B cell (primary cell): Measurements from ENCODE around the gene ZNF655. TPM values are rescaled to one million over a fixed set of nuclear protein-coding genes. Genes with fewer than 3 reads are reported as not detected.
"Not testable (repeated sequence)": the region's sequence is repeated elsewhere in the genome, so short reads cannot be mapped to it uniquely, and the experiment has no call there.

Experiments
- ATAC-seq: fragments of 200-7000 bp; cut with Tn5 transposase; one replicate; pipeline ENCODE4 v1.10.0; 2021; ENCODE audit warnings: low read depth, mild to moderate bottlenecking, moderate number of reproducible peaks, moderate library complexity
- CTCF ChIA-PET: fragments of 350-600 bp; sonication (Branson Sonifier 250); formaldehyde crosslinking; loops from one replicate; lab custom pipeline; 2021; ENCODE audit warnings: antibody characterized with exemption, inconsistent platforms; lab: Charles Lee
- POLR2A ChIA-PET: fragments of 350-600 bp; sonication (Branson Sonifier 250); formaldehyde crosslinking; loops from one replicate; lab custom pipeline; 2021; ENCODE audit warnings: antibody characterized with exemption; lab: Charles Lee
- DNase-seq: peaks from one replicate; pipeline ENCODE4 v3.0.0; 2013
- H2AFZ ChIP-seq: 2 replicates; pipeline ENCODE4 v1.6.1; 2012; ENCODE audit warnings: mild to moderate bottlenecking, low read depth, low read length; ENCODE audit not compliant: insufficient read depth, poor library complexity, severe bottlenecking
- H3K27ac ChIP-seq, 2 donors: 1 replicate in 1 of 2; 2 replicates in 1 of 2; pipeline ENCODE4 v1.5.1; 2012 to 2013; ENCODE audit warnings: low read length in 2 of 2, mild to moderate bottlenecking in 2 of 2, moderate library complexity in 1 of 2
- H3K27me3 ChIP-seq, 4 experiments: fragments of 200-600 bp in 1 of 4; sonication (generic) in 1 of 4; replicated peaks in 1 of 4; 1 replicate in 2 of 4; 2 replicates in 2 of 4; pipeline versions ENCODE4 v1.6.1 to v1.7.0; 2013 to 2016; ENCODE audit warnings: low read length in 3 of 4, mild to moderate bottlenecking in 2 of 4, mixed read lengths in 1 of 4, moderate library complexity in 1 of 4; ENCODE audit not compliant: insufficient read depth in 4 of 4, control insufficient read depth in 3 of 4; ENCODE audit errors: control extremely low read depth in 1 of 4
- H3K36me3 ChIP-seq, 2 experiments: replicated peaks in 1 of 2; 1 replicate in 1 of 2; 2 replicates in 1 of 2; pipeline versions ENCODE4 v1.6.1 to v1.7.1; 2013; ENCODE audit warnings: low read length in 1 of 2; ENCODE audit not compliant: insufficient read depth in 2 of 2, control insufficient read depth in 1 of 2; ENCODE audit errors: control extremely low read depth in 1 of 2, extremely low read depth in 1 of 2
- H3K4me1 ChIP-seq, 2 donors: fragments of 200-600 bp in 1 of 2; sonication (generic) in 1 of 2; 1 replicate in 1 of 2; 2 replicates in 1 of 2; pipeline versions ENCODE4 v1.5.1 to v1.6.1; 2013 to 2017; ENCODE audit warnings: low read length in 2 of 2; ENCODE audit not compliant: control insufficient read depth in 2 of 2, insufficient read depth in 2 of 2
- H3K4me2 ChIP-seq: replicated peaks from 2 replicates; pipeline ENCODE3; 2012; ENCODE audit warnings: mild to moderate bottlenecking, low read depth, low read length; ENCODE audit not compliant: poor library complexity, severe bottlenecking
- H3K4me3 ChIP-seq, 5 experiments: fragments of 200-600 bp in 1 of 5; sonication (generic) in 1 of 5; 1 replicate in 3 of 5; 2 replicates in 2 of 5; pipeline versions ENCODE4 v1.5.1 to v1.7.0; 2011 to 2016; ENCODE audit warnings: low read length in 4 of 5, mild to moderate bottlenecking in 4 of 5, low read depth in 2 of 5, control low read depth in 1 of 5, moderate library complexity in 1 of 5; ENCODE audit not compliant: insufficient read depth in 1 of 5; ENCODE audit errors: control extremely low read depth in 1 of 5, extremely low read depth in 1 of 5
- H3K79me2 ChIP-seq: fragments of 200-600 bp; sonication (generic); one replicate; pipeline ENCODE4 v1.6.0; 2016; ENCODE audit warnings: low read length; ENCODE audit not compliant: control insufficient read depth, insufficient read depth
- H3K9ac ChIP-seq: fragments of 200-600 bp; sonication (generic); 2 replicates; pipeline ENCODE4 v1.6.1; 2017; ENCODE audit warnings: mild to moderate bottlenecking, low read length, moderate library complexity
- H3K9me3 ChIP-seq, 3 donors: one replicate each; pipeline versions ENCODE4 v1.6.1 to v1.7.1; 2013; ENCODE audit warnings: low read length in 2 of 3; ENCODE audit not compliant: control insufficient read depth in 2 of 3, insufficient read depth in 1 of 3; ENCODE audit errors: control extremely low read depth in 1 of 3
- H4K20me1 ChIP-seq: 2 replicates; pipeline ENCODE4 v1.6.0; 2012; ENCODE audit warnings: mild to moderate bottlenecking, low read length; ENCODE audit not compliant: insufficient read depth, control insufficient read depth, poor library complexity, severe bottlenecking
- H3K27ac Mint-ChIP-seq: one replicate; pipeline ENCODE4 v1.8.0; 2021; ENCODE audit warnings: mixed read lengths
- H3K27me3 Mint-ChIP-seq: one replicate; pipeline ENCODE4 v1.8.0; 2021; ENCODE audit warnings: mixed read lengths
- H3K4me1 Mint-ChIP-seq: one replicate; pipeline ENCODE4 v1.8.0; 2021; ENCODE audit warnings: mixed read lengths
- H3K4me3 Mint-ChIP-seq: one replicate; pipeline ENCODE4 v1.8.0; 2021; ENCODE audit warnings: mixed read lengths
- H3K9me3 Mint-ChIP-seq: one replicate; pipeline ENCODE4 v1.8.0; 2022; ENCODE audit warnings: mixed read lengths; ENCODE audit not compliant: insufficient read depth
- EZH2 ChIP-seq: IDR thresholded peaks from 2 replicates; pipeline ENCODE4 v1.6.1; 2012; ENCODE audit warnings: borderline replicate concordance, low read depth, mild to moderate bottlenecking, moderate library complexity, low read length; ENCODE audit not compliant: insufficient read depth, poor library complexity, severe bottlenecking
- WGBS: methylation state at CpG from one replicate; pipeline ENCODE4 v1.1.5; 2013; ENCODE audit warnings: missing lambda C conversion rate; ENCODE audit not compliant: insufficient coverage; 5-methylcytosine and 5-hydroxymethylcytosine counted together
- intact Hi-C: fragments of 100-400 bp; cut with micrococcal nuclease; formaldehyde crosslinking; loops from one replicate; pipeline ENCODE4 v1.10.0; 2022
- polyA plus RNA-seq: library from polyadenylated mRNA; depleted of rRNA; stranded (reverse); fragments of >200 nt; gene quantifications from 2 replicates; pipeline ENCODE4 v1.2.3, GENCODE V29; 2012
- total RNA-seq, 2 donors: library from RNA; stranded (reverse); fragments of 120-200 nt in 1 of 2; gene quantifications; 1 replicate in 1 of 2; 2 replicates in 1 of 2; pipeline versions ENCODE4 v1.2.3 to v1.2.4, GENCODE V29; 2013 to 2022
- TF ChIP-seq, protein P1 (sequence below): fragments of 200-600 bp; IDR thresholded peaks from one replicate; pipeline ENCODE4 v1.8.0; 2022; ENCODE audit warnings: antibody characterized with exemption, mild to moderate bottlenecking

ZNF655 gene
- total and polyA plus RNA-seq, 2 donors (not counting 1 experiment from before 2014, with no cell fraction given): 125 to 150 TPM

DNA sequence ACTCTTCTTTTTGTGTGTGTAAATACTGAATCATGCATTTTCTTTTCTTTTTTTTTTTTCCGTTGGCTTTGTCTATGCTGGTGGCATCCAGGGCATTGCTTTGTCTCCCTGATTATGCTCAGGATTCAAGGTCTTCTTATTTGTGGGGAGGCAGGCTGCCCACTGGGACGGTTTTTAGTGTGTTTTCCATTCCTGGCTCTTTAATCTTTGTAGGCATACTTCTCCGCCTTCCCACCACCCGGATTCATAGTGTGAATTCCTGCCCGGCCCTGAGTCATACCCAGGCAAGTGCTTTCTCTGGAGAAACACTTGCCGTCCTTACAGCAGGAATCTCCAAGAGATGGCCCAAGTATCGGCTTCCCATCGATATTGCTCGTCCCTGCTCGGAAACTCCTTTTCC, 5.2 kb downstream of the ZNF655 start:
- Histone ChIP-seq H3K4me3 (no peak overlapping the region), H2AFZ (no peak overlapping the region), H3K4me1 (peaks cover 7 to 12% of the 10 kb centered on the region in 2 donors), H3K27me3 (no peaks in the 10 kb centered on the region), H3K9me3 (no peaks in the 10 kb centered on the region), H3K9ac (no peak overlapping the region), H4K20me1 (peaks cover 32% of the 10 kb centered on the region), H3K36me3 (peaks cover 31 to 55% of the 10 kb centered on the region in 2 experiments), H3K79me2 (peaks cover 53% of the 10 kb centered on the region), H3K27ac (no peak overlapping the region), H3K4me2 (no peak overlapping the region)
- H3K4me1 Mint-ChIP-seq: peaks cover 29% of the 10 kb centered on the region
- no peak overlapping the region for H3K27ac Mint-ChIP-seq
- intact Hi-C loops: no loop called here
- ChIA-PET POLR2A (no interaction called here), CTCF (no interaction called here)
- no peaks in the 10 kb centered on the region for H3K27me3 Mint-ChIP-seq
- H3K9me3 Mint-ChIP-seq: no peaks in the 10 kb centered on the region
- 98% methylated on average over 7 of the region's 10 CpGs for WGBS
- no peak for TF ChIP-seq EZH2
- TF ChIP-seq, protein P1, sequence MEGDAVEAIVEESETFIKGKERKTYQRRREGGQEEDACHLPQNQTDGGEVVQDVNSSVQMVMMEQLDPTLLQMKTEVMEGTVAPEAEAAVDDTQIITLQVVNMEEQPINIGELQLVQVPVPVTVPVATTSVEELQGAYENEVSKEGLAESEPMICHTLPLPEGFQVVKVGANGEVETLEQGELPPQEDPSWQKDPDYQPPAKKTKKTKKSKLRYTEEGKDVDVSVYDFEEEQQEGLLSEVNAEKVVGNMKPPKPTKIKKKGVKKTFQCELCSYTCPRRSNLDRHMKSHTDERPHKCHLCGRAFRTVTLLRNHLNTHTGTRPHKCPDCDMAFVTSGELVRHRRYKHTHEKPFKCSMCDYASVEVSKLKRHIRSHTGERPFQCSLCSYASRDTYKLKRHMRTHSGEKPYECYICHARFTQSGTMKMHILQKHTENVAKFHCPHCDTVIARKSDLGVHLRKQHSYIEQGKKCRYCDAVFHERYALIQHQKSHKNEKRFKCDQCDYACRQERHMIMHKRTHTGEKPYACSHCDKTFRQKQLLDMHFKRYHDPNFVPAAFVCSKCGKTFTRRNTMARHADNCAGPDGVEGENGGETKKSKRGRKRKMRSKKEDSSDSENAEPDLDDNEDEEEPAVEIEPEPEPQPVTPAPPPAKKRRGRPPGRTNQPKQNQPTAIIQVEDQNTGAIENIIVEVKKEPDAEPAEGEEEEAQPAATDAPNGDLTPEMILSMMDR: no peak
- H3K4me3 Mint-ChIP-seq: no peak overlapping the region
- ATAC-seq (no peak), DNase-seq (no peak)

DNA sequence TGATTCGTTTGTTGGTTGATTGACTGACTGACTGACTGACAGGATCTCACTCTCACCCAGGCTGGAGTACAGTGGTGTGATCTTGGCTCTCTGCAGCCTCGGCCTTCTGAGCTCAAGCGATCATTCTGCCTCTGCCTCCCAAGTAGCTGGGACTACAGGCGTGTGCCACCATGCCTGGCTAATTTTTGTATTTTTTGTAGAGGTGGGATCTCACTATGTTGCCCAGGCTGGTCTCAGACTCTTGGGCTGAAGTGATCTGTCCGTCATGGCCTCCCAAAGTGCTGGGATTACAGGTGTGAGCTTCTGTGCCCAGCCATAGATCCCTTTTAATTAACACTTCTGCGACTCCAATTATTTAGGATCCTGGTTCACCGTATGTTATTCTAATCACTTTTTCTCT, 10.3 kb downstream of the ZNF655 start:
- H3K4me1 Mint-ChIP-seq, H3K4me3 Mint-ChIP-seq, H2AFZ ChIP-seq, DNase-seq, H3K4me2 ChIP-seq, H3K9me3 Mint-ChIP-seq, H3K4me1 ChIP-seq, H3K9ac ChIP-seq, H3K27ac ChIP-seq, POLR2A ChIA-PET, CTCF ChIA-PET, H3K27me3 ChIP-seq, H3K27ac Mint-ChIP-seq, H3K4me3 ChIP-seq, intact Hi-C loops, ATAC-seq, H3K27me3 Mint-ChIP-seq, H3K9me3 ChIP-seq: not testable (repeated sequence)
- 94% methylated on average over 2 of the region's 7 CpGs for WGBS
- Histone ChIP-seq H4K20me1 (peaks cover 22% of the 10 kb centered on the region), H3K79me2 (peaks cover 20% of the 10 kb centered on the region), H3K36me3 (peaks cover 18 to 53% of the 10 kb centered on the region in 2 experiments)
